ENCODE data around the gene ZFX. TPM values are rescaled to one million over a fixed set of nuclear protein-coding genes. Genes with fewer than 3 reads are reported as not detected.

Gene ZFX
- total and polyA plus RNA-seq, 2 of the 8 experiments (the other 6 are each of a cell fraction or from before 2014, with no cell fraction given), result 2.8 to 22.0 TPM

- no peak overlapping the region for H3K14ac ChIP-seq (ENCODE audit: insufficient read length)
- no peak overlapping the region for H2BK5ac ChIP-seq (ENCODE audit: low read depth, low read length)
- no peak overlapping the region for H2BK20ac ChIP-seq (ENCODE audit: low read length)
- no peak overlapping the region for H4K91ac ChIP-seq (replicated peaks; ENCODE audit: insufficient read length, low read length)
- H3K27ac ChIP-seq (ENCODE audit: low read depth, low read length), result no peak overlapping the region
- no peak overlapping the region for H3K18ac ChIP-seq (ENCODE audit: extremely low read depth, low read length)
- no peaks in the 10 kb centered on the region for H3K36me3 ChIP-seq (ENCODE audit: control insufficient read depth in 2 of 4, insufficient read depth in 4 of 4, low read length in 3 of 4)
- H3K4me1 ChIP-seq (replicated peaks in 1 of 4; ENCODE audit: control insufficient read depth in 3 of 4, insufficient read depth in 4 of 4, low read length in 3 of 4), result no peaks in the 10 kb centered on the region
- no peak overlapping the region for H3K4me2 ChIP-seq (ENCODE audit: insufficient read depth in 1 of 2, low read depth in 2 of 2, low read length in 2 of 2)
- no peak overlapping the region for H3K4me3 ChIP-seq (ENCODE audit: extremely low read depth in 1 of 4, insufficient read depth in 2 of 4, low read depth in 3 of 4, low read length in 4 of 4)
- ChIA-PET POLR2A (ENCODE audit: partially characterized antibody) (no interaction called here), CTCF (ENCODE audit: partially characterized antibody) (no interaction called here)
- H3K9ac ChIP-seq (replicated peaks in 1 of 4; ENCODE audit: extremely low read depth in 1 of 4, low read depth in 3 of 4, low read length in 3 of 4), result no peak overlapping the region
- no peak overlapping the region for H2BK15ac ChIP-seq (ENCODE audit: low read length)
- FAIRE-seq, result no peak
- H4K20me1 ChIP-seq (replicated peaks in 1 of 2; ENCODE audit: control insufficient read depth in 1 of 2, insufficient read depth in 2 of 2, low read length in 2 of 2), result no peaks in the 10 kb centered on the region
- H4K8ac ChIP-seq (ENCODE audit: extremely low read depth, insufficient read depth, low read length), result no peak overlapping the region
- no peaks in the 10 kb centered on the region for H3K27me3 ChIP-seq (replicated peaks in 1 of 4; ENCODE audit: control insufficient read depth in 3 of 4, extremely low read depth in 1 of 4, insufficient read depth in 3 of 4, low read length in 3 of 4)
- H3K9me3 ChIP-seq (ENCODE audit: insufficient read depth in 2 of 2, low read depth in 1 of 2, low read length in 1 of 2), result no peaks in the 10 kb centered on the region
- no peak overlapping the region for H3K4ac ChIP-seq (replicated peaks; ENCODE audit: insufficient read length, low read depth, low read length)
- H3K56ac ChIP-seq (replicated peaks; ENCODE audit: insufficient read length, low read depth, low read length), result no peak overlapping the region
- H2BK120ac ChIP-seq (replicated peaks; ENCODE audit: low read depth, low read length), result no peak overlapping the region
- H3K23ac ChIP-seq (ENCODE audit: insufficient read length), result no peak overlapping the region
- H4K5ac ChIP-seq (ENCODE audit: insufficient read length, low read depth, low read length), result no peak overlapping the region
- DNase-seq (ENCODE audit: low read depth in 1 of 2, low spot score in 2 of 2), result no peak
- TF ChIP-seq ATF2 (IDR thresholded peaks at IDR 0.05; ENCODE audit: low read length) (no peak), HDAC2 (IDR thresholded peaks at IDR 0.05; ENCODE audit: borderline replicate concordance in 1 of 2, low read depth in 2 of 2, low read length in 2 of 2) (no peak), CHD2 (IDR thresholded peaks at IDR 0.05; ENCODE audit: low read length) (no peak), TBP (IDR thresholded peaks at IDR 0.05; ENCODE audit: low read depth, low read length) (no peak), ZNF274 (IDR thresholded peaks at IDR 0.05; ENCODE audit: borderline replicate concordance, extremely low read depth, low read length) (no peak), RXRA (IDR thresholded peaks at IDR 0.05; ENCODE audit: insufficient read depth, low read depth, low read length) (no peak), BACH1 (IDR thresholded peaks at IDR 0.05; ENCODE audit: low read length) (no peak), POLR2A (IDR thresholded peaks at IDR 0.05; ENCODE audit: control extremely low read depth in 1 of 2, low read depth in 2 of 2, low read length in 2 of 2) (no peak), RBBP5 (IDR thresholded peaks at IDR 0.05; ENCODE audit: borderline replicate concordance, low read depth, low read length) (no peak), SUZ12 (IDR thresholded peaks at IDR 0.05; ENCODE audit: low read length) (no peak), RFX5 (IDR thresholded peaks at IDR 0.05; ENCODE audit: borderline replicate concordance, low read depth, low read length) (no peak)
- 68% methylated on average over 2 of the region's 2 CpGs; no CpG with 5 or more reads in 1 of the 2 experiments for WGBS, 2 experiments (ENCODE audit: extremely low coverage in 1 of 2, insufficient coverage in 1 of 2, insufficient read length in 1 of 2, insufficient replicate concordance in 2 of 2, low coverage in 1 of 2, low lambda C conversion rate in 2 of 2, missing lambda C conversion rate in 1 of 2)
- H2AK5ac ChIP-seq (ENCODE audit: low read depth, low read length), result no peak overlapping the region
- H3K79me2 ChIP-seq (ENCODE audit: control insufficient read depth in 1 of 2, insufficient read depth in 2 of 2, low read length in 2 of 2), result peaks cover 0 to 18% of the 10 kb centered on the region in 2 experiments; a peak in 2 of 4 replicates
- no peaks in the 10 kb centered on the region for H3K79me1 ChIP-seq (ENCODE audit: low read depth, low read length)
- no peak overlapping the region for H2AFZ ChIP-seq (ENCODE audit: low read length)
- H3K23me2 ChIP-seq (ENCODE audit: low read depth, low read length), result no peaks in the 10 kb centered on the region
- no peak overlapping the region for H2BK12ac ChIP-seq (ENCODE audit: low read depth, low read length)
These were observed 50.6 kb downstream of the ZFX start for GRCh38 chrX:24200133-24200532.

Data from H1 (cell line).